Activated naive CD4-positive, alpha-beta T cell (primary cell): ENCODE measurements around the gene NFATC1.

ENCODE experiments used
- DNase-seq, 4 experiments: peaks; one replicate each; lab custom pipeline; 2025; lab: John Stamatoyannopoulos, UW

Gene NFATC1

DNA sequence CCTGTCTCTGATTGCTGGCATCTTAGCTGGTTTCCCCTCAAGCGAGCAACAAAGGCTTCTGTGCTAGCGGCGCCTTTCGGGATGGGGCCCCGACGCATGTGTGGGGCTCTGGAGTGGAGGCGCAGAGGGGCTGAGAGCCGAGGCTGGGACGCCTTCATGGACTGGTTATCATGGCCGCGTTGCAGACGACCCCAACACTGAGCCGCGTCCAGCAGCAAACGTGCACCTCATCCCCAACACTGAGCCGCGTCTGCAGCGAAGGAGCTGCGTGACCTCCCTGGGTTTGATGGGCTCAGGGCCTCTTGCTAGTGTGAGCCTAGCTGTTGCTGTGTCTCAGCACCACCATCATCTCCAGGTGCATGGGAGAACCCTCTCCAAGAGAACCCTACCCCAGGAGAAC is 160.2 kb downstream of the NFATC1 start:
- DNase-seq = no peak

DNA sequence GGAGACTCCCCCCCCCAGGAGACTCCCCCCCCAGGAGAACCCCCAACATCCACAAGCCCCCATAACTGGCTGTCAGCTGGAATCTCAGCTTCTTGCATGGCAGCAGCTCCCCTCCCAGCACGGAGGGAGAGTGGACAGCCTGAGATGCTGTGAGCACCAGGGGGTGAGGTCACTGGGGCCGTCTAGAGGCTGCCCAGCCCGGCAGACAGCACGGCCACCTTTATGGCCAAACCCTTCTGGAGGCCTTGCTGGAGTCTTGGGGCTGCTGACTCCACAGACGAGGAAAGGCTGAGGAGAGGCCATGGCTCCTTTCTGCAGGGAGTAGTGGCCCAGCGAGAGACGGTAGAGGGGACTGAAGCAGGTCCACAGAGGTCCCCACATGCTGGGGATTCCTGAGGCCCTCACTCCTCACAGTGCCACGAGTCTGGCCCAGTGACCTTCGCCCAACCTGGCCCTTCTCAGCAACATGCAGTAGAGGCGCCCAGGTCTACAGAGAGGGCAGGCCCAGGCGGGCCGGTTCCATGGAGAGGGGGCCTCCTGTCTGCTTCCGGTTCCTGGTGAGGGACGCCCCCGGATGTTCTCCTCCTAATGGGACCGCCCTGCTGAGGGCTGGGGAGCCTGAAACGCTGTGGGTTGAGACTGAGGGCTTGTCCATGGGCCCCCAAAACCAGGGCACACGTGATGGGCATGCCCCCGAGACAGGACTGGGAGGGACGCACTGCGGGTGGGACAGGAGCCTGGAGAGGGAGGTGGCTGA is 161.3 kb downstream of the NFATC1 start:
- no peak for DNase-seq

DNA sequence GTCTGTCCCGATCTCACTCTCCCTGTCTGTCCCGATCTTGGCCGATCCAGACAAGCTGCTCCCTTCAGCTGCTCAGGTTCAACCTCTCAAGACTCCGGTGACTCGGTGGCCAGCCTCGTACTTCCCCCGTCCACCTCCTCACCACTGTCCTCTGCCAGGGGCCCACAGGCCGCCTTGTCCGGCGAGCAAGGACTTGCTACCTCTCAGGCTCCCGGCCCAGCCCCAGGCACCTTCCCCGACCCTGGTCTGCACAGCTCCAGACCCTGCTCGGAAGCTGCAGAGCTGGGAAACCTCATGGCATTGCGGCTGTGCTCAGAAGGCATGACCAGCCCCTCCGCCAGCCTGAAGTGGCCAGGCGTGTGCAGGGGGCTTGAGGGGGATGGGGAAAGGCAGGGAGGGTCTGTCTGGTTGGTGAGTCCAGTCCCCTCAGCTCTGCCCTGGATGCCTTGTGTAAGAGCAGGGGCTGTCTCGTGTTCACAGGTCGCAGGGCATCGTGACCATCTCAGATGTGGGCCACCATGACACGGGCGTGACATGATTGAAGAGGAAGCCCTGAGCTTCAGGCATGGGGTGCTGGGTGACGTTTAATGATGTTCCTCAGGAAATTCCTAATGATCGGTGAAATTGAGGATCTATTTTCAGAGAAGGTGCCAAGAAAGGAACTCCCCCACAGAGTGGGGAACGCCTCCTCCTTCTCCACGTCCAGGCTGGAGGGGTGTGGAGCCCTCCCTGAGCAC is 162.6 kb downstream of the NFATC1 start:
- no peak for DNase-seq

DNA sequence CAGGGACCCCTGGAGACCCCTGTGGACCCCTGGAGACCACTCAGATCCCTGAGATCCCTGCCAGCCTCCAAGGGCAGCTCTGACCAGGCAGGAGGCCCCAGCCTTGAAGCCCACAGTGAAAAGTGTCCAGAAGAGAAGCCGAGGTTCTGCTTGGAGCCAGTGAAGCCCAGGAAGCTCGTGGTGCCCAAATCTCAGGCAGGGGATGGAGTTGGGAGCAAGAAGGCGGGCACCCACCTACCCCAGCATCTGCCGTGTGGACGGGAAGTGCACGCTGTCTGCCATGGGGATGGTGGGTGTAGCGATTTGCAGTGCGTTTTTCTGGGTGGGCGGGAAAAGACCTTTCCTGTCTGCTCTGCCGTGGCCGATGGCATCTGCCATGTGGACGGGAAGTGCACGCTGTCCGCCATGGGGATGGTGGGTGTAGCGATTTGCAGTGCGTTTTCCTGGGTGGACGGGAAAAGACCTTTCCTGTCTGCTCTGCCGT is 163.2 kb downstream of the NFATC1 start:
- no peak for DNase-seq

DNA sequence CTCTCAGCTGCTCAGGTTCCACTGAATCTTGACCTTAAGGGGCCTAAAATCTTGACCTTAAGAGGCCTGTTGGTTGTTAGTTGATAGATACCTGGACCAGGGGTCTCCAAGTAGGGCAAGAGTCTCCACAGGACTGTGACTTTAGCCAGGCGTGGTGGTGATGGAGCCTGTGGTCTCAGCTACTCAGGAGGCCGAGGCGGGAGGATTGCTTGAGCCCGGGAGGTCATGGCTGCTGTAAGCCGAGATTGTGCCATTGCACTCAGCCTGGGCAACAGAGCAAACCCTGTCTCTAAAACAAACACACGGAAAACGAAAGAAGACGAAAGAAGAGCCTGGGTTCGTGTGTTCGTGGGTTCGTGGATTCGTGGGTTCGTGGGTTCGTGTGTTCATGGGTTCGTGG is 163.7 kb downstream of the NFATC1 start:
- no peak for DNase-seq

DNA sequence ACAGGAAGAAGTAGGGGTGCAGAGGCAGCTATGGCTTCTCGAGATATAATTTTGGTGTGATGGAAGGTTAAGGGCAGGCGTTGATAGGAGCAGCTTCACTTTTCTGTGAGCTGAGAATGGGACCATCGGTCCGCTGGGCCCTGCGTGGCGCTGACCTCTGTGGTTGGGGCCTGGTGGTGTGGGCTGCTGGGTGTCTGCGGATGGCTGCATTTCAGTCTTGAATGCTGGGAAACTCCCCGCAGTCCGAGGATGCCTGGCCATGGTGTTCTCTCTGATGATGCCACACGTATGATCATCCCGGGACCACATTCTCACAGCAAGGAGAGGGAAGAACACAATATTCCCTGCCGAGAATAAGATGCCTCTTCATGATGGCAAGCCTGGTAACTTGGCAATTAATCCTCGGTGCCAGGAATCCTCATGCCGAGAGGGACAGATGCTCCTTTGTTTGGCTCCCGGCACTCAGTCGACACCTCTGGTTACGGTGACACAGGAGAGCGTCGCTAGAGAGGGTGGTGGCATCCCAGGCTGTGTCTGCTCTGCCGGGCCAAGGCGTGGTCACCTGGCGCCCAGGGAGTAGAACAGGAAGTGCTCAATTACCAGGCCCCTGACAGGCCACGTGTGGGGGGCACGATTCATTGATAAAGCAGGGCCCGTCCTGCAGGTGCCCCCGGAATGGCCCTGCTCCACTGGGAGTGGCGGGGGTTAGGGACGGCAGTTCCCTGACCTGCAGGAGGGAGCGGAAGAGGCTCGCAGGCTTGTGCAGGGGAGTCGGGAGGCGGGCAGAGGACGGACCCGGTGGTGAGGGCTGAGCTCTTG is 164.5 kb downstream of the NFATC1 start:
- DNase-seq = no peak

DNA sequence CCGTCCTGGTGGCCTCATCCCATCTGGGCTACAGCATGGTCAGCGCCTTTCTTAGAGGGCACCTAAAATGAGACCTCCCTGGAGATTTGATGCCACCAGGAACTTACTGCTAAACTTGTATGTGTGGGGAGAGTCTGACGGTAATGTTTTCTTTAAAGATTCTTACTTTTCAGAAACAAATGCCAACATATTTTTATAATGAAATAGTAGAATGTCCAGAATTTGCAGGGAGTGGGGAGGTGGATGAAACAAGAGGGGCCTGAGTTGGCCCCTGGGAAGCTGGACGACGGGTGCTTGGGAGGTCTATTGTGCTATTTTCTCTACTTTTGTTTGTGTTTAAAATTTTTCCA is 165.1 kb downstream of the NFATC1 start:
- DNase-seq = no peak

DNA sequence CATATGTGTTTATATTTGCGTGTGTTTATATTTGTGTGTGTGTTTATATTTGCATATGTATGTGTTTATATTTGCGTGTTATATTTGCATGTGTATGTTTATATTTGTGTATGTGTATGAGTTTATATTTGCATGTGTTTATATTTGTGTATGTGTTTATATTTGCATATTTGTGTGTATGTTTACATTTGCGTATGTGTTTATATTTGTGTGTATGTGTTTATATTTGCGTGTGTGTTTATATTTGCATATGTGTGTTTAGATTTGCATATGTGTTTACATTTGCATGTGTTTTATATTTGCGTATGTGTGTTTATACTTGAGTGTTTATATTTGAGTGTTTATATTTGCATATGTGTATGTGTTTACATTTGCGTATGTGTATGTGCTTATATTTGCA is 168.2 kb downstream of the NFATC1 start:
- no peak for DNase-seq

DNA sequence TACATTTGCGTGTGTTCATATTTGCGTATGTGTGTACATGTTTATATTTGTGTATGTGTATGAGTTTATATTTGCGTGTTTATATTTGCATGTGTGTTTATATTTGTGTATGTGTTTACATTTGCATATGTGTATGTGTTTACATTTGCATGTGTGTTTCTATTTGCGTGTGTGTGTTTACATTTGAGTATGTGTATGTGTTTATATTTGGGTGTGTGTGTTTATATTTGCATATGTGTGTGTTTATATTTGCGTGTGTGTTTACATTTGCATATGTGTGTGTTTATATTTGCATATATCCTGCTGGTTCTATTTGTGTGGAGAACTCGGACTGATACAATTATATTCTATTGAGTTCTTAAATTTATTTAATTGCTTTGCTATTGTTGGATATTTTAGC is 168.7 kb downstream of the NFATC1 start:
- no peak for DNase-seq

DNA sequence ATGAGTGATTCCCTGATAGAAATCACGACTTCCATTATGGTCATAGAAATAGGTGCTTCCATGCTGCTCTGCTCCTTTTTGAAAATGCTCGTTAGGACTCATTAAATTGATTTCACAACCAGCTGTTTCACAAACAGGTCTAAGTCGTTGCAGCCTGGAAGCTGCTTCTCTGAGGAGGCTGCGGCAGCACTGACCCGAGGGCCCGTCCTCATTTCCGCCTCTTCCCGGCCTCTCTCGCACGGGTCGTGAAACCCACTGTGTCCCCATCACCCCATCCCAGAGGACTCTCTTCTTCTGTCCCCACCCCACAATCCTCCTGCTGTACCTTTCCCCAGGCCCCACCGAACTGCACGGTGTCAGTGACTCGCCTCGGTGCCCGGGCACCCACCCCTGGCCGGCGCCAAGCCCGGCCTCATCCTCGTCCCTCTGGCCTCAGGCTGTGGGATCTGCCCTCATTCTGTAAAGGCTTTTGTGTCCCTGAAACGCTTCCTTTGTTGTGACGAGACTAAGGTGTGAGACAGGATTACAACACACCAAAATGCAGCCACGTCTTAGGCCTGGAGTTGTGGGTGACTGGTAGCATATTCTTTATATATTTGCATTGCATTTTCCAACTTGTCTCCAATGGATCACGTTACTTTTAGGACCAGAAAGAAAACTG is 171.2 kb downstream of the NFATC1 start:
- no peak for DNase-seq

DNA sequence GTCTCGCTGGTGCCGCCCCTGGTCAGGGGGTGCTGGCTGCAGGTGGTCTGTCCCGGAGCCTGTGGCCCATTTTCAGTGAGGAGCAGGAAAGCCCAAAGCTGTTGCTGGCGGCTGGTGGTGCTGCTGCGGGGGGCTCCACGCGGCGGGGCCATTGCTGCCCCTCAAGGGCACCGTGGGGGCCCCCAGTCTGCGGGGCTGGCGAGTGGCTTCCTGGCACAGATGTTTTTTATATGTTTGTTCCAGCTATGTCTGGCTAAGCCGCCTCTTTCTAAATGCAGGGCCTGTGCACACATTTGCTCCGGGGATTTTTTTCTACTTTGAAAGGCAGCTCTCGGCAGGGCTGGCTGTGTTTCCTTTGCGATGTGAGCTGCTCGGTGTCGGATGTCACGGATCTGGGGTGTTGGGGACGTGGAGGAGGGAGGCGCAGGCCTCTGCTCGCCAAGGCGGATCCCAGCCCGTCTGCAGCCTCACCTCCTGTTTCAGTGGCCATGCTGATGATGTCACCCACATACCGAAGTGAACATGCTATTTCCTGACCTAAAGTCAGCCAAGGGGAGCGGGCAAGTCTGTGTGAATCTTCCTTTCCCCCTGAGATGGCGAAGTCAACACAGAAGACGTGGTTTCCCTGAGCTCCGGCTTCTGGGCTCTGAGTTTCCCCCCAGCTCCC is 171.9 kb downstream of the NFATC1 start:
- DNase-seq = no peak

DNA sequence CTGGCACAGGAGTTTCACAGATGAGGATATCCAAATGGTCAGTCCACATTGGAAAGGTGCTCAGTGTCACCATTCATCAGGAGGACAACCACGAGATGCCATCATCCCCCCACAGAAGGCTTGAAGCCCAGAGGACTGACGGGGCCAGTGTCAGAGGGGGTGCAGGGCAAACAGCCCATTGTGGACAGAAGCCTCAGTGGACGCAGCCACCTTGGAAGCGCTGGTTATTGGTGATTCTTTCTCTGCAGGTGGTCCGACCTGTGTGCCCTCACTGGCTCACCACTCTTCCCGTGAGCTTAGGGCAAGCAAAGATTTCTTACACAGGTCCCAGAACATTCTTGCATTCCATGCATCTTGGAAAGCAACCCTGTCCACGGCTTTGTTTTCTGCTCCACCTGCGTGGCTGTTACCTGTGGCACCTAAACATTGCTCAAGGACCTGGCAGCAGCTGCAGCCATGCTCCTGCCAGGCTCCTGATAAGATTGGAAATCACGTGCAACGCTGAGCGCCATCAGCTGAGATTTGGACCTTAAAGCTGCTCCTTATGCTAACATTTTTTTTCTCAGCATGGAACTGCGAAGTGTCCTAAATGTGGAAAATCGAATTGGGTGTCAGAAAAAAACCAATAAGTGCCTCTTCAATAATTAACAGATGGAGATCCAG is 172.9 kb downstream of the NFATC1 start:
- DNase-seq = no peak

DNA sequence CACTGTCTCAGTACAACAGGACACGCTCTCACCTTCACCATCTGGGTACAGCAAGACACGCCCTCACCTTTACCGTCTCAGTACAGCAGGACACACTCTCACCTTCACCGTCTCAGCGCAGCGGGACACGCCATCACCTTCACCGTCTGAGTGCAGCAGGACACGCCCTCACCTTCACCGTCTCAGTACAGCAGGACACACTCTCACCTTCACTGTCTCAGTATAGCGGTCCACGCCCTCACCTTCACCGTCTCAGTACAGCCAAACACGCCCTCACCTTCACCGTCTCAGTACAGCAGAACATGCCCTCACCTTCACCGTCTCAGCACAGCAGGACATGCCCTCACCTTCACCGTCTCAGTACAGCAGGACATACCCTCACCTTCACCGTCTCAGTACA is 174.0 kb downstream of the NFATC1 start:
- no peak for DNase-seq

DNA sequence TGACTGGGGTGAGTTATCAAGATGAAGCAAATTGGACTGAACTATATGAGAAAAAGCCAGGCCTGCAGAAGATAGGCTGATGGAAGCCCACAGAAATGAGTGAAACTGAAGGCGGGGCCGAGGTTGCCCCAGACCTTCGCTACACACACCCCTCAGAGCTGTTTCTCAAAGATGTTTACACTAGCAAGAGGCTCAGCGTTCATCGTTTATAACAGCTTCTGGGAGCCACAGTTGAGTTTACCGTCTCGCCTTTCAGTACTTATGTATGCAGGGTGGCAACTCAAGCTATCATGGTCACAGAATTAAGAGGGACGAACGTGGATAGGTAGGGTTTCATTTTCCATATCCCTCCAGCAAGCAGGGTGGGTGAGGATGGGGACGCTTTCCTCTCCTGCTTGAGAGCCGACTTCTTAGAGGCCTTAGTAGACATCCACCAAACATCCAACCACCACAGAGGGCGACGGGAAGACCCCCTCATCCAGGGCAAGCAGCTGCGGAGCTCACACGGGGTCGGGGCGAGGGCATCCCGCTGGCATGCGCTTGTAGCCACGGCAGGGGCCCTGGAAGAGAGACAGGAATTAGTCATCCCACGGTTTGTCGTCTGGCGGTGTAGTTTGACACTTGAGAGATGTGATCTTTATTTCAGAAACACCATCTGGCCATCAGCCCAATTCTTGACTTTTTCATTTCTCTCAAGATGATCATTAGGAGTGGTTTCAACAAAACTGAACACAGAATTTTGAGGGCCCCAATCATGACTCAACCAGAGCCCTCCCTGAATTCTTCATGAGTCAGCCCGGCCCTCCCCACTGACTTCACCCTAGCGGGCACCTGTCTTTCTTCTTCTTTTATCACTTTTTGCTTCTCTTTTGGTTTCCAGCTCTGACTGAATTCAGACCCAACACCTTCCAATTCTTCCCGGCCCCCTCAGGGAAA is 174.8 kb downstream of the NFATC1 start:
- no peak for DNase-seq

DNA sequence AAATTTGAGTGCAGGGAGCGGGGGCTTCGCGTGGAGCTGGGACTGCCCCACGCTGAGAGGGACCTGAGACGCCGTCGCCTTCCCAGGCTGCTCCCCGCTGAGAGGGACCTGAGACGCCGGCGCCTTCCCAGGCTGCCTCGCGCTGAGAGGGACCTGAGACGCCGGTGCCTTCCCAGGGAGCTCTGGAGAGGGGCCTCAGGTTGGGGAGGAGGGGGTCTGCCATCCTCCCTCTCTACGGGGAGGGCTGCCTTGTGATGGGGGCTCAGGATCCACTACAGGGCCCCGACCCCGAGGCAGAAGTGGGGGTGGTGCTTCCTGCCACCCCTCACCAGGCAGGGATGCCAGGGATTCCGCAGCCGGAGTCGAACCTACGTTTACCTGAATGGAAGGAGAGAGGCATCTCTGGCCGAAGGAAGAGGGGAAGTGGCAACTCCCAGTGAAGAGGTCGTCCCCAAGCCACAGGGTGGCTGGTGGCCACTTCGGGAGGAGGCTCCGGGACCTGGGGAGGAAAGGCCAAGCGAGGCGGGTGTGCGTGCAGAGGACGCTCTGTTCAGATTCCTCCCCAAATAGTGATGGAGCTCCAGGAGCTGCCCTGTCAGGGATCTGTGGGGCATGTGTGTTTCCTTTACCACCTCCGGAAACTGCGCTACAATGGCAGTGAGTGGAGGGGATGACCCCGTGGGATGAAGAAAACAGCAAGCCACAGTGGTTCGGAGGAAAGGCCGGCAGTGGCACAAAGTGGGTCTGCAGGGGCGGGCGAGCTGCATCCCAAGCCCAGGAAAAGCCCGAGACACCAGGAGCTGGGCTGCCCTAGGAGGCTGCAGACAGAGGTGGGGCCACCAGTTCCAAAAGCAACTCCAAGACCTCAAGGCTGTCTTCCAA is 175.7 kb downstream of the NFATC1 start:
- no peak for DNase-seq

DNA sequence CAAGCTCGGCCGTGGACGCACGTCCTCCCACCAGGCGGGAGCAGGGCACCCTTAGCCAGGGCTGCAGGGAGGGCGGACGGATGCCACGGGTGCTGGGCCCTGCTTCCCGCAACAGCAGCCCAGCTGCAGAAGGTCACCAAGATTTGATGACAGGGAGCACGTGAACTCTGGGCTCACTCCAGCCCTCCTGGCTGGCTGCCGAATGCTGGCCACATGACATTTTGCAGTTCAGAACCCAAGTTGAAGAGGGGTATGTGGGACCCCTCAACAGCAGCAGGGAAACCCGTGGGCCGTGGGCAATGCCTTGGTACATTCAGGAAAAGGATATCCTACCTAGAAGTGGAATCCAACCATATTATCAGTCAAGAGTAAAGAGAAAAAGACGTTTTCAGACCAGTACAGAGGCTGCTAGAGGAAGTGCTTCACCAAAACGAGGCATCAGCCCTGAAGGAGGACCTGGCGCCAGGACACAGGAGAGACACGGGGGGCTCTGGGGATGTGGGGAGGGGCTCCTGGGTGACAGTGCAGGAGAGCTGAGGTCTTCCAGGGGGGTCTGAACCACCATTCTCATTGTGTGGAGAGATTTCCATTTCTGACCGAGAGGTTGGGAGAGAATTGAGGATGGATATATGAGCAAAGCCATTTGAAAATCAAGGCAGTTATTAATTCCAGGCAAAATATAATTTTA is 176.5 kb downstream of the NFATC1 start:
- DNase-seq = no peak

DNA sequence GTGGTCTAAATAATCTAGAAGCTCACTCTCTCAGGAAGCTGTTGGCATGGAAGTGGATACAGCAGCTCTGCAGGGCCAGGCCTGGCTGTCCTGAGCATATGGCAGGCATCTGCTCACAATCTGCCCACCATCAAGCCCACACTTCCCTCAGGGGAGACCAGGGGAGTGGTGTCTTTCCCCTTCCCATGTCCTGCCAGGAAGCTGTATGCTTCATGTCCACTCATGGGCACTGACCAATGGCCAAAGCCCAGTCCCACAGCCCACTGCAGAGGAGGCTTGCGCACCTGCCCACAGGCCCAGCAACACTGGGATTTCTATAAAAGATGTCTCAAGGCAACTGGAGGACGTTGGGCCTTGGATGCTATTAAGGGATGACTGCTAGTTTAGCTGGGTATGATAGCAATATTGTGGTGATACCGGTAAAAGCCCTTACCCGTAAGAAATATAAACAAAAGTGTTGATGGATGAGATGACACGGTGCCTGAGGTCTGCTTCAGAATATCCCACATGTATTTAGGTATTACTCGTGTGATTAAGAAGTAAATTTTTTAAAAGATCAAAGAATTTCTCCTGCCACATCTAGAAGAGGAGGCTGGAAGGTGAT is 177.2 kb downstream of the NFATC1 start:
- no peak for DNase-seq

DNA sequence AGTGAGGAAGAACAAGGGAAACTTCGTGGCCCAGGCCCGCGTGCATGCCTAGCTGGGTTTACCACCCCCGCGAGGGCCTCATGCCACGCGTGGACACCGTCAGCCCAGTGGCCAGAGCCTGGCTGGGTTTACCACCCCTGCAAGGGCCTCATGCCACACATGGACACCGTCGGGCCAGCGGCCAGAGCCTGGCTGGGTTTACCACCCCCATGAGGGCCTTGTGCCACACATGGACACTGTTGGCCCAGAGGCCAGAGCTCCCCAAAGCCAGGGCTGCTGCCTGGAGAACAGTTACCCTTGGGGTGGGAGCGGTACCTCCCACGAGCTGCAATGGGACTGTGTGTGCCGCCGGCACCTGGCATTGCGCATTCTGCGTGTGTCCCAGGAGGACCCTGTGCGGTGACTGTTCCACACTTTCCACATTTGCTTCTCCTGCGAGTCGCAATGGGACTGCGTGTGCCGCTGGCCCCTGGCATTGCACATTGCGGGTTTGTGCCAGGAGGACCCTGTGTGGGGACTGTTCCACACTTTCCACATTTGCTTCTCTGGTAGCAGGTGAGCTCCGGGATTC is 178.3 kb downstream of the NFATC1 start:
- no peak for DNase-seq
